SK-N-MC (cell line): Measurements from ENCODE around the gene VPS39.

Source experiments
- DNase-seq: peaks from one replicate; pipeline ENCODE4 v3.0.0-alpha.2; 2011; ENCODE audit warnings: low read depth, low spot score
- H3K27ac ChIP-seq: fragments of 200-600 bp; sonication (generic); 2 replicates; pipeline ENCODE4 v1.5.1; 2016; ENCODE audit warnings: mixed run types
- H3K36me3 ChIP-seq: fragments of 200-600 bp; sonication (generic); 2 replicates; pipeline ENCODE4 v1.6.1; 2017; ENCODE audit warnings: antibody characterized with exemption, low read length, mixed read lengths; ENCODE audit not compliant: insufficient read depth
- H3K4me3 ChIP-seq: fragments of 200-600 bp; sonication (generic); 2 replicates; pipeline ENCODE4 v1.5.1; 2016
- H3K9ac ChIP-seq: fragments of 200-600 bp; sonication (generic); 2 replicates; pipeline ENCODE4 v1.8.0; 2017; ENCODE audit warnings: mixed run types, mixed read lengths; ENCODE audit not compliant: insufficient read length
- H3K9me3 ChIP-seq: fragments of 200-600 bp; sonication (generic); 2 replicates; pipeline ENCODE4 v1.6.1; 2017; ENCODE audit warnings: low read depth, mild to moderate bottlenecking, antibody characterized with exemption, low read length, moderate library complexity, mixed read lengths
- EZH2 ChIP-seq: fragments of 200-600 bp; sonication (generic); IDR thresholded peaks from one replicate; pipeline ENCODE4 v1.6.1; 2017; ENCODE audit warnings: antibody characterized with exemption
- FOXP2 ChIP-seq: optimal IDR thresholded peaks from 2 replicates; pipeline ENCODE3; 2011; ENCODE audit warnings: mild to moderate bottlenecking, moderate library complexity; ENCODE audit not compliant: insufficient read depth; ENCODE audit errors: extremely low read length, control extremely low read depth
- POLR2AphosphoS5 ChIP-seq: IDR thresholded peaks from 2 replicates; pipeline ENCODE4 v1.6.1; 2012; ENCODE audit warnings: mild to moderate bottlenecking, low read depth, low read length, borderline replicate concordance

Gene VPS39

GRCh38 chr15:42191610-42192346 is 16.3 kb downstream of the VPS39 start:
- H3K4me3 ChIP-seq: no peak overlapping the region

DNA sequence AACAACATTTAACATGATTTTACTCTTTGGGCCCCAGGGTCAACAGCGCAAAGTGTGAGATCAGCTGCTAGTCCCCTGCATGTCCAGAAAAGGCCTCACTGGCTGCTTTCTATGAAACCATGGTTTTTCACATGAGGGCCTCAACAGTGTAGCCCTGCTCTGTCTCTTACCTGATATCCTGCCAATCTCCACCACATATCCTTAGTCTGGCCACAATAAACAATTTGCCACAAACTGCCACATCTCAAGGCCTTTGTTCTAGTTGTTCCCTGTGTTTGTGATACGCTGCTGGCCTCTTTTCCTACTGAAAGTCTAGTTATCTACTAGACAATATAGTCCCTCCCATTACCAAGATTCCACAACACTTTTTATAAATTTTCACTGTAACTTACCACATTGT is 17.7 kb downstream of the VPS39 start:
- H3K4me3 ChIP-seq: no peak overlapping the region
- DNase-seq: no peak
- no peak overlapping the region for H3K27ac ChIP-seq
- no peak overlapping the region for H3K9ac ChIP-seq
- H3K9me3 ChIP-seq: no peaks in the 10 kb centered on the region
- peaks cover 36% of the 10 kb centered on the region for H3K36me3 ChIP-seq
- TF ChIP-seq POLR2AphosphoS5: no peak
- no peak for TF ChIP-seq FOXP2
- TF ChIP-seq EZH2: no peak

More at GRCh38 chr15:42191610-42192346, 16.3 kb downstream of the VPS39 start:
- no peaks in the 10 kb centered on the region for H3K9me3 ChIP-seq
- no peak overlapping the region for H3K27ac ChIP-seq
- TF ChIP-seq FOXP2: no peak
- TF ChIP-seq POLR2AphosphoS5: no peak
- no peak for TF ChIP-seq EZH2
- no peak overlapping the region for H3K9ac ChIP-seq
- DNase-seq: no peak
- H3K36me3 ChIP-seq: peaks cover 24% of the 10 kb centered on the region

- H3K36me3 ChIP-seq: peaks cover 46% of the 10 kb centered on the region
These were observed 22.3 kb downstream of the VPS39 start for GRCh38 chr15:42185801-42186200.

DNA sequence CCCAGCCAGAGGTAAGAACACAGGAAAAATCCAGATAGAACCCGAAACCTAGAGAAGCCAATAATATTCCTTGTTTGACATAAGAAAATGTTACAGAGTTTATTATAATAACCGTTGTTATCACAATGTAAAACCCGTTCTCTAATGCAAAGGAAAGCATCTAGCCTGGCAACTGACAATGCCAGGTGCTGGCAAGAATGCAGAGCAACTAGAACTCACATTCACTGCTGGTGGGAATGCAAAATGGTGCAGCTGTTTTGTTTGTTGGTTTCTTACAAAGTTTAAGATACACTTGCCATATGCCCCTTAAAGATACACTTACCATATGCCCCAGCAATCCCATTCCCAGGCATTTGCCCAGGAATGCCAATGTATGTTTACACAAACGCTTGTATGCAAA is 23.4 kb downstream of the VPS39 start:
- no peak for DNase-seq
- Histone ChIP-seq H3K27ac (no peak overlapping the region), H3K9me3 (no peaks in the 10 kb centered on the region), H3K4me3 (no peak overlapping the region), H3K9ac (no peak overlapping the region), H3K36me3 (peaks cover 43% of the 10 kb centered on the region)
- no peak for TF ChIP-seq POLR2AphosphoS5

More at GRCh38 chr15:42185801-42186200, 22.3 kb downstream of the VPS39 start:
- no peak overlapping the region for H3K27ac ChIP-seq
- H3K9ac ChIP-seq: no peak overlapping the region
- TF ChIP-seq POLR2AphosphoS5: no peak
- no peak for DNase-seq
- no peak overlapping the region for H3K4me3 ChIP-seq
- no peaks in the 10 kb centered on the region for H3K9me3 ChIP-seq

DNA sequence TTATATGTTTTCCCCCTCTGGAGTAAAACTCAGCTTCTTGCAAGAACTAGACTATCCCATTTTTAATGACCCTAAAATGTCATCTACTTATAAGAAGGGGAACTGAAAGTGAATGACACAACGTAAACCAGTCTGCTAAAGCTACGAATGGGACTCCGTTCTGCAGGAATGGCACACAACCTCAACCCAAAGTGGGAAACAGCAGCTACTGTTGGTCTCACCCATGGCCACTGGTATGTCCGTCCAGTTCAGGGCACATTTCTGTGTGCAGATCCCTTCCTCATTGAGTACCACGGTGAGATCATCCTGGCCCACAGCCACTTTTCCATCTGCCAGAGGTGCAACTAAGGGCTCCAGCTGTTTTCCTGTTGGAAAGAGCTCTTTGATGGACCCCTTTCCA is 23.8 kb downstream of the VPS39 start:
- TF ChIP-seq POLR2AphosphoS5: no peak
- no peak for TF ChIP-seq FOXP2
- TF ChIP-seq EZH2: no peak
- H3K27ac ChIP-seq: no peak overlapping the region
- H3K9ac ChIP-seq: no peak overlapping the region
- no peak for DNase-seq
- no peaks in the 10 kb centered on the region for H3K9me3 ChIP-seq
- no peak overlapping the region for H3K4me3 ChIP-seq
- H3K36me3 ChIP-seq: peaks cover 45% of the 10 kb centered on the region

- Histone ChIP-seq H3K9me3 (no peaks in the 10 kb centered on the region), H3K4me3 (no peak overlapping the region), H3K27ac (no peak overlapping the region), H3K36me3 (peaks cover 48% of the 10 kb centered on the region), H3K9ac (no peak overlapping the region)
- DNase-seq: no peak
- no peak for TF ChIP-seq FOXP2
- no peak for TF ChIP-seq EZH2
These were observed 25.1 kb downstream of the VPS39 start for GRCh38 chr15:42182961-42183360.

GRCh38 chr15:42182328-42182886 is 25.7 kb downstream of the VPS39 start:
- no peak for DNase-seq
- H3K4me3 ChIP-seq: no peak overlapping the region
- peaks cover 45% of the 10 kb centered on the region for H3K36me3 ChIP-seq
- no peak overlapping the region for H3K9ac ChIP-seq
- TF ChIP-seq EZH2 (no peak), FOXP2 (no peak), POLR2AphosphoS5 (no peak)
- H3K27ac ChIP-seq: no peak overlapping the region
- no peaks in the 10 kb centered on the region for H3K9me3 ChIP-seq

DNA sequence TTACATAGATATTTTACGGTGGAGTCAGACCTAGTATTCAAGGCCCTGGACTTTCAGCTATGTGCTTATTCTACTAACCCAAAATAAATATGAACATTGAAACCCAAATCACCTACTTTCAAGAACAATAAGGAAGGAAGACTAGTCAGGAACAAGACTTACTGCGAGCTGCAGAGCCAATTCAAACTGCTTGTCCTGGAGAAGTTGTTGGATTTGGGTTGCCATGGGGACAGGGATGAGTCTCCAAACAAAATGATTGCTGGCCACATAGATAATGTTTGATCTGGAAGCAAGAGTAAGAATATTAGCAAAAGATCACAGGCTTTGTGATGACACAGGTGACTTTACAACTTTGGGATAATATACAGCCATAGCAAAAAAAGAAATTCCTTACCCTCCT is 30.0 kb downstream of the VPS39 start:
- peaks cover 28% of the 10 kb centered on the region for H3K36me3 ChIP-seq

GRCh38 chr15:42175671-42176070 is 32.4 kb downstream of the VPS39 start:
- Histone ChIP-seq H3K27ac (no peak overlapping the region), H3K9ac (no peak overlapping the region), H3K36me3 (peaks cover 49% of the 10 kb centered on the region), H3K4me3 (no peak overlapping the region), H3K9me3 (no peaks in the 10 kb centered on the region)
- no peak for DNase-seq
- no peak for TF ChIP-seq EZH2
- TF ChIP-seq POLR2AphosphoS5: no peak
- no peak for TF ChIP-seq FOXP2

More for the DNA sequence above, 30.0 kb downstream of the VPS39 start:
- Histone ChIP-seq H3K9ac (no peak overlapping the region), H3K27ac (no peak overlapping the region), H3K9me3 (no peaks in the 10 kb centered on the region), H3K4me3 (no peak overlapping the region)
- DNase-seq: no peak
- TF ChIP-seq FOXP2 (no peak), EZH2 (no peak), POLR2AphosphoS5 (no peak)
